PC-9 (cell line): ENCODE data around the gene UCP1. TPM values are rescaled to one million over a fixed set of nuclear protein-coding genes. Genes with fewer than 3 reads are reported as not detected.

Source experiments
- BruUV-seq: library from RNA; stranded (reverse); fragments of 400-500 nt; replicated peaks from 2 replicates; lab custom pipeline; 2021; lab: Mats Ljungman, UMichigan
- CTCF ChIA-PET: fragments of 300-600 bp; sonication (Branson Sonifier 250); formaldehyde crosslinking; loops from one replicate; lab custom pipeline; 2022; ENCODE audit warnings: antibody characterized with exemption; lab: Charles Lee
- POLR2A ChIA-PET: fragments of 300-600 bp; sonication (Branson Sonifier 250); formaldehyde crosslinking; loops from one replicate; lab custom pipeline; 2022; ENCODE audit warnings: antibody characterized with exemption; ENCODE audit not compliant: unreplicated experiment; lab: Charles Lee
- DNase-seq, 2 experiments: peaks; one replicate each; pipeline versions ENCODE4 v3.0.0 to v3.0.0-alpha.2; 2015 to 2022; ENCODE audit warnings: mixed read lengths in 1 of 2
- H2AFZ ChIP-seq: fragments of 200-600 bp; sonication (generic); 2 replicates; pipeline ENCODE4 v1.8.1; 2017; ENCODE audit warnings: antibody characterized with exemption
- H3F3A ChIP-seq: fragments of 200-600 bp; sonication (generic); 2 replicates; pipeline ENCODE4 v1.8.1; 2017; ENCODE audit warnings: antibody characterized with exemption, mild to moderate bottlenecking, low read depth; ENCODE audit not compliant: insufficient read depth
- H3K27ac ChIP-seq: fragments of 200-600 bp; sonication (generic); 2 replicates; pipeline ENCODE4 v1.6.1; 2016; ENCODE audit warnings: mixed run types
- H3K27me3 ChIP-seq: fragments of 200-600 bp; sonication (generic); 2 replicates; pipeline ENCODE4 v1.6.1; 2016; ENCODE audit warnings: low read depth, mixed run types; ENCODE audit not compliant: insufficient read depth
- H3K36me3 ChIP-seq: fragments of 200-600 bp; sonication (generic); 2 replicates; pipeline ENCODE4 v1.6.1; 2016; ENCODE audit warnings: low read depth, mixed run types
- H3K4me1 ChIP-seq: fragments of 200-600 bp; sonication (generic); replicated peaks from 2 replicates; pipeline ENCODE4 v1.6.1; 2016; ENCODE audit warnings: mixed run types; ENCODE audit not compliant: insufficient read depth
- H3K4me2 ChIP-seq: fragments of 200-600 bp; sonication (generic); 2 replicates; pipeline ENCODE4 v1.6.1; 2017; ENCODE audit warnings: mixed run types
- H3K4me3 ChIP-seq: fragments of 200-600 bp; sonication (generic); 2 replicates; pipeline ENCODE4 v1.6.1; 2016; ENCODE audit warnings: mixed run types
- H3K79me2 ChIP-seq: fragments of 200-600 bp; sonication (generic); 2 replicates; pipeline ENCODE4 v1.6.1; 2017; ENCODE audit warnings: low read depth, mixed run types
- H3K9me2 ChIP-seq: fragments of 200-600 bp; sonication (generic); 2 replicates; pipeline ENCODE4 v1.8.1; 2017; ENCODE audit warnings: mild to moderate bottlenecking; ENCODE audit not compliant: insufficient read depth
- H3K9me3 ChIP-seq: fragments of 200-600 bp; sonication (generic); 2 replicates; pipeline ENCODE4 v1.8.1; 2016; ENCODE audit warnings: low read depth; ENCODE audit not compliant: insufficient read depth
- H4K20me1 ChIP-seq: fragments of 200-600 bp; sonication (generic); 2 replicates; pipeline ENCODE4 v1.8.1; 2017; ENCODE audit not compliant: insufficient read depth
- CTCF ChIP-seq: fragments of 200-600 bp; sonication (generic); conservative IDR thresholded peaks from 2 replicates; pipeline ENCODE4 v1.6.1; 2017; ENCODE audit warnings: mixed run types, antibody characterized with exemption, mild to moderate bottlenecking, moderate library complexity
- EZH2 ChIP-seq: fragments of 200-600 bp; sonication (generic); IDR thresholded peaks from 2 replicates; pipeline ENCODE4 v1.8.0; 2017; ENCODE audit warnings: antibody characterized with exemption, low read depth
- intact Hi-C: fragments of 100-400 bp; cut with micrococcal nuclease; formaldehyde crosslinking; loops from one replicate; pipeline ENCODE4 v1.10.0; 2022; ENCODE audit not compliant: unreplicated experiment
- total RNA-seq: library from RNA; stranded (reverse); gene quantifications from 2 replicates; pipeline ENCODE4 v1.2.3, GENCODE V29; 2021

Gene UCP1
- total RNA-seq, 1 experiment from 2014 or later: not detected

DNA sequence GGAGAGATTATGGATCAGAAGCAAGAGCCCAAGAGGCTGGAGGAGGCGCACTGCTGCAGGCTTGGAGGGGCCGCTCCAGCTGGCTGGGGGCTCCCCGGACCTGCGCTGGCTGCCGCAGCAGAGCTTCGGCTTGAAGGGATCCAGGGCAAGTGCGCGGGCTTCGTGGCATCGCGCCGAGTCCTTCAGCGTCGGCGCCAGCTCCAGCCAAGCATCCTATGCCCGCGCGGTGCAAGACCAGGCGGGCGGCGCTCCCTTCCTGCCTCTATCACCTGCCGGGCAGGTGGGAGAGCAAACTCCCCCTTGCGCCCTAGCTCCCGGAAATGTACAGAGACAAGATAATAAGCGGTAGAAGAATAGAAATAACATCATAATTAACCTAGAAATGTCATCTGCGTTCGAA is 10.5 kb upstream of the UCP1 start:
- no TSS peak for BruUV-seq
- H3K9me3 ChIP-seq: no peaks in the 10 kb centered on the region
- no peaks in the 10 kb centered on the region for H3K79me2 ChIP-seq
- no peaks in the 10 kb centered on the region for H3K27me3 ChIP-seq
- H3F3A ChIP-seq: no peaks in the 10 kb centered on the region
- intact Hi-C loops: no loop called here
- ChIA-PET POLR2A (no interaction called here), CTCF (no interaction called here)
- H3K36me3 ChIP-seq: no peaks in the 10 kb centered on the region
- H3K4me2 ChIP-seq: no peak overlapping the region
- no peak overlapping the region for H2AFZ ChIP-seq
- H3K27ac ChIP-seq: no peak overlapping the region
- TF ChIP-seq CTCF (no peak), EZH2 (no peak)
- no peak overlapping the region for H3K4me3 ChIP-seq
- no peaks in the 10 kb centered on the region for H4K20me1 ChIP-seq
- DNase-seq: no peak
- H3K4me1 ChIP-seq: no peaks in the 10 kb centered on the region
- no peaks in the 10 kb centered on the region for H3K9me2 ChIP-seq

DNA sequence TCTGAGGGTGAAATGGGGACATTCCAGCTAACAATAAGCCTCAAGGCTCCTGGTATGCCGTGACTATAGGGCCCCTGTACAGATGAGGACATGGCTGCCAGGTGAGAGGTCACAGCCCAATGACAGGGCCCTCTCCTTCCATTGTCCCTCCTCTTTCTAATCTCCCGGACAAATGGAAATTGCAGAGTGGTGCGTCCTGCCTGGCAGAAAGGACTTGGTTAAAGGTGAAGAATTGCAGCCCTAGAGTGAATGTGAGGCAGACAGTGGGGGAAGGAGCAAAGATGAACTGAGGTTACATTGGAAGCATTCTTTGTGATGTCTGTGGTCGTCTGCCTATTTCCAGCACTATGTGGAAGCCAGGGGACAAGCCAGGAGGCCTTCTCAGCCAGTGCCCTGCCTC is 6.7 kb upstream of the UCP1 start:
- no peaks in the 10 kb centered on the region for H3K9me3 ChIP-seq
- no peaks in the 10 kb centered on the region for H3K27me3 ChIP-seq
- BruUV-seq: no TSS peak
- intact Hi-C loops: no loop called here
- H3K4me1 ChIP-seq: no peaks in the 10 kb centered on the region
- no peaks in the 10 kb centered on the region for H3F3A ChIP-seq
- POLR2A ChIA-PET: no interaction called here
- no peaks in the 10 kb centered on the region for H3K36me3 ChIP-seq
- no peak for DNase-seq
- H3K4me3 ChIP-seq: no peak overlapping the region
- H3K4me2 ChIP-seq: no peak overlapping the region
- no peaks in the 10 kb centered on the region for H3K9me2 ChIP-seq
- CTCF ChIA-PET: no interaction called here
- no peak overlapping the region; the same call in 1 of the 2 replicates for H2AFZ ChIP-seq
- TF ChIP-seq EZH2 (no peak), CTCF (no peak)
- H3K79me2 ChIP-seq: no peaks in the 10 kb centered on the region
- H4K20me1 ChIP-seq: no peaks in the 10 kb centered on the region
- no peak overlapping the region for H3K27ac ChIP-seq

DNA sequence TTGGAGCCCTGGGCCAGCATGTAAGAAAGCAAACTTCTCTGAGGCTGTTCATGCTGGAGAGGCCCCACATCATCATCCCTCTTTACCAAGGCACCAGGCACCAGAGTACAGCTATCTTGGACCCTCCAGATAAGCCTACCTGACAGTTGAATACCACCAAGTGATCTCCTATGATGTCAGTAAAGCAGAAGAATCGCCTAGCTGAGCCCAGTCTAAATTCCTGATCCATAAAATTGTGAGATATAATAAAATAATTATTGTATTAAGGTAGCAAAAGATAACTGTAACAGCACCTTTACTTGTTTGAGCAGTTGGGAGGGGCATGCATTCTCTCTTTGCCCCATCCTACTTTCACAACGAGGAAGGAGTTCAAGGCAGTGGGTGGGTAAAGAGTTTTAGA is 2.9 kb upstream of the UCP1 start:
- H3F3A ChIP-seq: no peaks in the 10 kb centered on the region
- ChIA-PET POLR2A (no interaction called here), CTCF (no interaction called here)
- H3K4me1 ChIP-seq: no peaks in the 10 kb centered on the region
- no peak overlapping the region for H3K4me3 ChIP-seq
- H3K4me2 ChIP-seq: no peak overlapping the region
- H3K79me2 ChIP-seq: no peaks in the 10 kb centered on the region
- BruUV-seq: no TSS peak
- intact Hi-C loops: no loop called here
- H3K27ac ChIP-seq: no peak overlapping the region
- TF ChIP-seq CTCF: no peak
- TF ChIP-seq EZH2: no peak
- no peak for DNase-seq
- H3K9me3 ChIP-seq: no peaks in the 10 kb centered on the region
- H4K20me1 ChIP-seq: no peaks in the 10 kb centered on the region
- no peak overlapping the region for H2AFZ ChIP-seq
- no peaks in the 10 kb centered on the region for H3K36me3 ChIP-seq
- H3K9me2 ChIP-seq: no peaks in the 10 kb centered on the region
- peaks cover 4% of the 10 kb centered on the region; the same call in 1 of the 2 replicates for H3K27me3 ChIP-seq
